GM18907 (cell line): Measurements from ENCODE around the gene DAPK2.

Source experiments
- ATAC-seq: cut with Tn5 transposase; IDR thresholded peaks from one replicate; pipeline ENCODE4 v1.9.1; 2021; ENCODE audit warnings: mild to moderate bottlenecking, moderate library complexity; ENCODE audit not compliant: unreplicated experiment

Gene DAPK2

GRCh38 chr15:63999177-63999576 is 47.1 kb downstream of the DAPK2 start:
- ATAC-seq, result no peak

- ATAC-seq, result no peak
Measured at GRCh38 chr15:63998489-63998888, 47.8 kb downstream of the DAPK2 start.

GRCh38 chr15:63997715-63998442 is 48.4 kb downstream of the DAPK2 start:
- ATAC-seq, result no peak

GRCh38 chr15:63996794-63997357 is 49.4 kb downstream of the DAPK2 start:
- ATAC-seq, result no peak

GRCh38 chr15:63995789-63996188 is 50.5 kb downstream of the DAPK2 start:
- ATAC-seq, result no peak

- no peak for ATAC-seq
Measured at GRCh38 chr15:63994073-63994600, 52.1 kb downstream of the DAPK2 start.

GRCh38 chr15:63992300-63992699 is 54.0 kb downstream of the DAPK2 start:
- no peak for ATAC-seq

GRCh38 chr15:63991706-63992105 is 54.6 kb downstream of the DAPK2 start:
- no peak for ATAC-seq

- ATAC-seq, result no peak
Measured at GRCh38 chr15:63990454-63990853, 55.8 kb downstream of the DAPK2 start.

- no peak for ATAC-seq
Measured at GRCh38 chr15:63987796-63988378, 58.4 kb downstream of the DAPK2 start.

GRCh38 chr15:63986751-63987341 is 59.4 kb downstream of the DAPK2 start:
- ATAC-seq, result peak; percentile 80

GRCh38 chr15:63986185-63986680 is 60.1 kb downstream of the DAPK2 start:
- no peak for ATAC-seq

- ATAC-seq, result no peak
Measured at GRCh38 chr15:63985221-63986184, 60.8 kb downstream of the DAPK2 start.

- no peak for ATAC-seq
Measured at GRCh38 chr15:63984331-63984730, 62.0 kb downstream of the DAPK2 start.

GRCh38 chr15:63983061-63983711 is 63.1 kb downstream of the DAPK2 start:
- ATAC-seq, result no peak

GRCh38 chr15:63982381-63982854 is 63.9 kb downstream of the DAPK2 start:
- no peak for ATAC-seq

GRCh38 chr15:63981596-63982320 is 64.5 kb downstream of the DAPK2 start:
- ATAC-seq, result no peak

GRCh38 chr15:63979262-63979793 is 67.0 kb downstream of the DAPK2 start:
- no peak for ATAC-seq
